Upper lobe of left lung (tissue), 4 donors: Measurements from ENCODE around the gene FGFR1OP2.

Experiments used
- CTCF ChIP-seq, 6 experiments: fragments of 450-650 bp in 4 of 6; fragments of 200-600 bp in 2 of 6; sonication (generic) in 2 of 6; IDR thresholded peaks; one replicate each; pipeline ENCODE4 v1.5.1; 2016 to 2019; ENCODE audit warnings: antibody characterized with exemption in 6 of 6
- POLR2A ChIP-seq, 4 donors: fragments of 450-650 bp; IDR thresholded peaks; one replicate each; pipeline ENCODE4 v1.5.1; 2016 to 2017; ENCODE audit warnings: antibody characterized with exemption in 4 of 4, mild to moderate bottlenecking in 2 of 4
- POLR2AphosphoS5 ChIP-seq, 2 donors: sonication (generic); formaldehyde crosslinking; IDR thresholded peaks; one replicate each; pipeline ENCODE4 v1.5.1; 2017; ENCODE audit warnings: antibody characterized with exemption in 2 of 2

DNA sequence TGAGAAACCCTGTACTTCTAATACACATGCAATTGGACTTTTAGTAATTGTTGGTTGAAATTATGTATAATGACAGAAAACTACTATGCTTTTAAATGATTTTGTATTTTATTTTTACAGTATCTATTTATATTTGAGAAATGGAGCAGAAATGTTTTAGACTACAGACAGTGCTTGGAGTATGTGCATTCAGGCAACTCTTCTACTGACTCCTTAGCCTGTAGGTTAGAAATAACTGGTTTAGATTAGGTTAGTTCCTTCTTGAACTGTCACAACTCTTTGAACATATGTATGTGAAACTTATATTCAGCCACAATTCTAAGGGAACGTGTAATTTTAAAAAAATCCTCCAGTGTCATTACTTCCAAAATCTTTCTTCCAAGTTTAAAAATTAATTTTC is 1.7 kb downstream of the FGFR1OP2 start:
- TF ChIP-seq CTCF (IDR thresholded peaks at IDR 0.05) (no peak), POLR2A (IDR thresholded peaks at IDR 0.05) (no peak), POLR2AphosphoS5 (IDR thresholded peaks at IDR 0.05) (no peak)
